Ectodermal cell (in vitro differentiated cells): ENCODE results near the gene ZNF883. TPM values are rescaled to one million over a fixed set of nuclear protein-coding genes. Genes with fewer than 3 reads are reported as not detected.
"Not testable (repeated sequence)": the region's sequence is repeated elsewhere in the genome, so short reads cannot be mapped to it uniquely, and the experiment has no call there.

Source experiments
- H3K27ac ChIP-seq: 2 replicates; pipeline ENCODE4 v1.7.0; 2013; ENCODE audit warnings: mild to moderate bottlenecking, low read depth, low read length; ENCODE audit not compliant: insufficient read depth, poor library complexity, severe bottlenecking
- H3K27me3 ChIP-seq: 2 replicates; pipeline ENCODE4 v1.7.0; 2013; ENCODE audit warnings: mild to moderate bottlenecking, low read length; ENCODE audit not compliant: insufficient read depth, control insufficient read depth, poor library complexity, severe bottlenecking
- H3K36me3 ChIP-seq: one replicate; pipeline ENCODE4 v1.7.0; 2013; ENCODE audit warnings: low read length; ENCODE audit not compliant: control insufficient read depth, insufficient read depth
- H3K4me1 ChIP-seq: one replicate; pipeline ENCODE4 v1.7.0; 2013; ENCODE audit warnings: low read length; ENCODE audit not compliant: control insufficient read depth, insufficient read depth
- H3K4me3 ChIP-seq: 2 replicates; pipeline ENCODE4 v1.7.0; 2013; ENCODE audit warnings: low read depth, low read length, control low read depth; ENCODE audit not compliant: insufficient read depth
- H3K9me3 ChIP-seq: 2 replicates; pipeline ENCODE4 v1.7.0; 2013; ENCODE audit warnings: mild to moderate bottlenecking, low read length, moderate library complexity; ENCODE audit not compliant: control insufficient read depth
- WGBS, 2 experiments: methylation state at CpG; one replicate each; pipeline ENCODE4 v1.1.7; 2013; ENCODE audit warnings: missing lambda C conversion rate in 2 of 2; 5-methylcytosine and 5-hydroxymethylcytosine counted together
- polyA plus RNA-seq, 4 experiments: library from polyadenylated mRNA; stranded (reverse); fragments of 50-300 nt; gene quantifications; one replicate each; pipeline ENCODE4 v1.2.3, GENCODE V29; 2013

ZNF883 gene
- polyA plus RNA-seq (2013, experiment 1 of 4), result 12.9 TPM
- 13.0 TPM for polyA plus RNA-seq (2013, experiment 2 of 4)
- 12.8 TPM for polyA plus RNA-seq (2013, experiment 3 of 4)
- 15.8 TPM for polyA plus RNA-seq (2013, experiment 4 of 4)

GRCh38 chr9:113011911-113012381 is at the start of gene ZNF883:
Gene ZNF883, minus strand, starts transcription at chr9:113012192.
- H3K36me3 ChIP-seq, result peaks cover 16% of the 10 kb centered on the region
- 8% methylated on average over 28 to 30 of the region's 30 CpGs for WGBS, 2 experiments
- no peaks in the 10 kb centered on the region for H3K4me1 ChIP-seq
- H3K4me3 ChIP-seq, result peak within 1 kb of the TSS; percentile 53
- no peak within 1 kb of the TSS for H3K27ac ChIP-seq
- no peaks in the 10 kb centered on the region for H3K27me3 ChIP-seq
- H3K9me3 ChIP-seq, result no peaks in the 10 kb centered on the region

GRCh38 chr9:113061072-113061850 is 49.3 kb upstream of the ZNF883 start:
- not testable (repeated sequence) for H3K4me1 ChIP-seq, H3K36me3 ChIP-seq, H3K9me3 ChIP-seq, H3K4me3 ChIP-seq, H3K27me3 ChIP-seq, H3K27ac ChIP-seq
- 88 to 90% methylated on average over 18 to 19 of the region's 33 CpGs for WGBS, 2 experiments

GRCh38 chr9:113059581-113060284 is 47.7 kb upstream of the ZNF883 start:
- not testable (repeated sequence) for H3K4me1 ChIP-seq, H3K27me3 ChIP-seq, H3K4me3 ChIP-seq, H3K27ac ChIP-seq, H3K9me3 ChIP-seq, H3K36me3 ChIP-seq
- WGBS, 2 experiments, result 74 to 81% methylated on average over 34 to 35 of the region's 61 CpGs

- Histone ChIP-seq H3K36me3 (peaks cover 3% of the 10 kb centered on the region), H3K4me1 (no peaks in the 10 kb centered on the region), H3K27ac (no peak overlapping the region), H3K4me3 (peak overlapping the region; percentile 80), H3K9me3 (peaks cover 4% of the 10 kb centered on the region), H3K27me3 (no peaks in the 10 kb centered on the region)
- 93 to 96% methylated on average over 5 of the region's 5 CpGs for WGBS, 2 experiments
Observed at GRCh38 chr9:113057193-113057592, 45.2 kb upstream of the ZNF883 start.

- no peaks in the 10 kb centered on the region for H3K4me1 ChIP-seq
- 7 to 9% methylated on average over 60 to 62 of the region's 62 CpGs for WGBS, 2 experiments
- peaks cover 4% of the 10 kb centered on the region for H3K9me3 ChIP-seq
- peak within 1 kb of the TSS; percentile 65 for H3K27ac ChIP-seq
- no peaks in the 10 kb centered on the region for H3K27me3 ChIP-seq
- H3K4me3 ChIP-seq, result peak within 1 kb of the TSS; percentile 80
- H3K36me3 ChIP-seq, result peaks cover 7% of the 10 kb centered on the region
Observed at GRCh38 chr9:113056191-113057106, 44.5 kb upstream of the ZNF883 start, which contains the start of gene ZFP37. Gene ZFP37, minus strand, starts transcription at chr9:113056724. Its CDS starts 36 bp downstream, at chr9:113056688.

- H3K36me3 ChIP-seq, result peaks cover 53% of the 10 kb centered on the region
- WGBS, 2 experiments, result 94 to 96% methylated on average over 4 of the region's 4 CpGs
Observed at GRCh38 chr9:113042884-113043657, 31.1 kb upstream of the ZNF883 start.

GRCh38 chr9:113026200-113026599 is 14.2 kb upstream of the ZNF883 start:
- no peaks in the 10 kb centered on the region for H3K4me1 ChIP-seq
- no peaks in the 10 kb centered on the region for H3K36me3 ChIP-seq
- WGBS, 2 experiments, result 76 to 89% methylated on average over 1 of the region's 1 CpG
- no peaks in the 10 kb centered on the region for H3K27me3 ChIP-seq
- H3K27ac ChIP-seq, result no peak overlapping the region
- H3K9me3 ChIP-seq, result peaks cover 3% of the 10 kb centered on the region
- no peak overlapping the region for H3K4me3 ChIP-seq

More at GRCh38 chr9:113042884-113043657, 31.1 kb upstream of the ZNF883 start:
- no peak overlapping the region for H3K4me3 ChIP-seq
- no peak overlapping the region for H3K27ac ChIP-seq
- H3K27me3 ChIP-seq, result no peaks in the 10 kb centered on the region
- no peaks in the 10 kb centered on the region for H3K4me1 ChIP-seq
- peaks cover 15% of the 10 kb centered on the region for H3K9me3 ChIP-seq

- no peaks in the 10 kb centered on the region for H3K36me3 ChIP-seq
- 86 to 96% methylated on average over 3 of the region's 3 CpGs for WGBS, 2 experiments
- H3K4me1 ChIP-seq, result no peaks in the 10 kb centered on the region
- H3K27me3 ChIP-seq, result no peaks in the 10 kb centered on the region
- H3K27ac ChIP-seq, result no peak overlapping the region
- H3K9me3 ChIP-seq, result no peaks in the 10 kb centered on the region
- no peak overlapping the region for H3K4me3 ChIP-seq
Observed at GRCh38 chr9:113018247-113018646, 6.3 kb upstream of the ZNF883 start.

GRCh38 chr9:113012492-113012891 is 500 bp upstream of the ZNF883 start:
- no peak overlapping the region for H3K27ac ChIP-seq
- H3K36me3 ChIP-seq, result peaks cover 12% of the 10 kb centered on the region
- H3K4me1 ChIP-seq, result no peaks in the 10 kb centered on the region
- peak overlapping the region; percentile 53 for H3K4me3 ChIP-seq
- WGBS, 2 experiments, result 54 to 66% methylated on average over 5 to 8 of the region's 9 CpGs
- H3K9me3 ChIP-seq, result no peaks in the 10 kb centered on the region
- H3K27me3 ChIP-seq, result no peaks in the 10 kb centered on the region
